Right forelimb (tissue), 1 donor: ENCODE results near the gene MBD2.
"Not testable (repeated sequence)": the region's sequence is repeated elsewhere in the genome, so short reads cannot be mapped to it uniquely, and the experiment has no call there.

Experiments used
- DNase-seq: peaks from one replicate; pipeline ENCODE4 v3.0.0-alpha.2; 2018

Gene MBD2

DNA sequence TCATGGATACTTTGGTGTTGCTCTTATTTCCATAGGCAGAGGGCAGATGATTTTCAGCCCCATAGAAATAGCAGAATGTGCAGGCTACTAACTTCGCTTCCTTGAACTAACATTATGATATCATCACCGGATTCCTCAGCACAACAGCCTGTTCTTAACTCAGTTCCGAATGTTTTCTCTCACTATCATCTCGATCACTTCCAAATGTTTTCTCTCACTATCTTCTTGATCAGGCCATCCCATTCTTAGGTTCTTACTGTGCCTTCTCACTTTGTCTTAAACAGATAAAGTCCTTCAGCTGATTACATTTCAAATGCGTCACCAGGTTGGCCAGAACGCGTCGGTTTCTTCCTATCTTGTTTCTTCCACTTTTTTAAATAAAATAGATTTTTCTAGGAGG, 11.4 kb upstream of the MBD2 start:
- no peak for DNase-seq

DNA sequence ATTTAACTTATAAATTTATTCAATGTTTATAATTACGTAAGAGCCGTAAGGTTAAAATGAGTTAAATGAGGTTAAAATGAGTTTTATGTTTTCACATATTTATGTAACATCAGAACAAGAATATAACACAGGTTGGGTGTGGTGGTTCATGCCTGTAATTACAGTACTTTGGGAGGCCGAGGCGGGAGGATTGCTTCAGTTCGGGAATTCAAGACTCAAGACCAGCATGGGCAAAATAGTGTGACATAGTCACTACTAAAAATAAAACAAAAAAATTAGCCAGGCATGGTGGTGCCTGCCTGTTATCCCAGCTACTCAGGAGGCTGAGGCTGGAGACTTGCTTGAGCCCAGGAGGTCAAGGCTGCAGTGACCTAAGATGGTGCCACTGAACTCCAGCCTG, 9.3 kb upstream of the MBD2 start:
- DNase-seq, result no peak

DNA sequence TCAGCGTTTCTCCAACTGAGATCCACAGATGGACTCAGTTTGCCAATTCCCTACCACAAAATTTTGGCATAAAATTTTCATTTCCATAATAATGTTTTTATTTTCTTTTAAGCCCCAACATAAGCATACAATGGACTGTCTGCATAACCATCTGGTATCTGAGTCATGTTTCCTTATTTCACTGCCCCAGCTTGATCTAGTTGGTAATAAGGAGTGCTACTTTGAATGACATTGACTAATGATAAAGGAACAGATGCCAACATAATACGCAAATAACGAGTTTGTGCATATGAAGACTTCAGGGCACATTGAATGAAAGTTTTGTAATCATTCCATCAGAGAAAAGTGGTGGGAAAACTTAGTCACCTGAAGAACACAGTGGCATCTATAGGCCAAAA, 8.8 kb upstream of the MBD2 start:
- DNase-seq, result no peak

GRCh38 chr18:54232485-54233227, 8.2 kb upstream of the MBD2 start:
- DNase-seq, result no peak

DNA sequence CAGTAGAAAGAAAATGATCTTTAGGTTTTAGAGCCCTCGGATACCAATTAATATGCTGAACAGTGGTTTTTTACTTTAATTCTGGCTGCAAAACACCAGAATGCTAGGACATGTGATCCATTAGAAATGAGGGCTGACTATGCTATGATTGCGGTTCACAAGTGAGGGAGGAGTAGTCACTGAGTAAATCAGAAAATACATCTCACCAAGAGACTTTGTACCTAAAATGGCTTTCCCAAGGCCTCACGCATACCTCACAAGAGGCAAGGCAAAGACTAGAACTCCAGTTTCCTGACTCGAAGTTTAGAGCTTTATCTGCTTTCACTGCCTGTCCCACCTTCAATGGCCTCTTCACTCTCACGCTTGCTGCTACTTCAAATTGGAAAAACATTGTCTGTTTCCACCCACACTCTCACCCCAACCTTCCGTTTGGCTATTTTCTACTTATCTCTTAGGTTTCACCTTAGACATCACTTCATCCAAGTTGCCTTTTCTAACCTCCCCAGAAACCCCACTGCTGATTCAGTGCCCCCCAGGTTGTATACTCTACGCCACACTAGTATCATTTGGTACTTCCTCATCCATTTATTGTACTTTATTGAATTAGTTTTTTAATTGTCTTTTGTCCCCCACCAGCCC, 5.1 kb upstream of the MBD2 start:
- DNase-seq, result no peak

DNA sequence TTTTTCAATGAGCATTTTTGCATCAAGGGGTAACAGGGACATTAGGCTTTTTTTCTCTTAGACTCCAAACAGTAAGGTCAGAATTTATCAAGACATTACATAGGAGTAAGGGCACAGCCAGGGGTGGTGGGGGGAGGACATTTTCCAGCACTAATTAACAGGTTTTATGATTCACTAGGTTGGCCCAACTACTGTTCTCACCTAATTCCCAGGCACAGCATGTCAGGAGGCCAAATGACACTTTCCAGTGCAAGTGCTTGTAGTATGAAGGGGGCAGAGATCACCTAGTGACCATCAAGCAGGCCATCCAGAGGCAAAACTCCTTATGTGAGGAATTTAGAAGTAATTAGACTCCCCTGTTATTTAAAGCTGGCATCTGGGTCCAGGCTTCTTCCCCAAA, 3.9 kb upstream of the MBD2 start:
- no peak for DNase-seq

DNA sequence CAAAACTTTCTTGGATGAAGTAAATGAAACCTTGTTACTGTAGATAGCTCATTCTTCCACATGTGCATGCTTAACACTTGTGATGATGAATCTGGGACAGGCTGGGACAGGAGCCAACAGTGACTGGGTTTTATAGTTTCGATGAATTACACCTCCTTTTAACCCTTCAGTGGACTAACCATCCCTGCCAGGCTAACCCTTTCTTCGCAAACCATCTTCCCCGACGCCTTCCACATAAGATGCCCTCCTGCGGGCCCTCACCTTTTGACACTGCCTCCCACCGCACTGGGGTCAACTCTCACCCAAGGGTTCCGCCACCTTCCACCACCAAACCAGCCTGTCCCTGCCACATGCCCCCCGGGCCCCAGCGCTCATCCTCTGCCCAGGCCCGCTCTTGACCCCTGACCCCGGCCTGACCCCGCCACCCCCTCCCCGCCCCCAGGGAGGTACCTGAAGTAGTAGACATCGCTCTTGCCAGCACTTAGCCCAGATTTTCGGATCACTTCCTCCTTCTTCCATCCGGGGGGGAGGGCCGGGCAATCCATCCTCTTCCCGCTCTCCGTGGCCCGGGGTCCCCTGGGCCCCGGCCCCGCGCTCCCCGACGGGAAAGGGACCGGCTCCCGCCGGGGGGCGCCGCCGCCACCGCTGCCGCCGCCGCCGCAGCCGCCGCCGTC, 764 bp downstream of the MBD2 start:
- DNase-seq, result peak; percentile 85

- no peak for DNase-seq
Measured at GRCh38 chr18:54222922-54223567, 1.4 kb downstream of the MBD2 start.

DNA sequence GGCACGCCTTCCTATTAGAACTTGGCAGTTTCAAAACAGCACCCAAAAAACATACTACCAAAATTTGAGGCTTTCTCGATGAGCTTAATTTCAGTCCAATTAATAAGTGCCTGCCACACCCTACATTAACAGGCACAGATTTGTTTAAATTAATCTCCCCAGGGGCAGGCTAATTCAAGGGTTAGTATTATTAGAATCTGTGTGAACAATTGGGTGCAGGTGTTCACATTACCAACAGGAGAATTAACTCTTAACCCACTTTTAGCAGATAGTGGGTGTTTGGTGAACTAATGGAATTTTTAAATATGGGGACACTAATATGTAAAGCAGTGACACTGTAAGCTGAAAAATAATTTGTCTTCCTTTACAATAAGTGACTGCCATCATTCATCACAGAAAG, 4.1 kb downstream of the MBD2 start:
- no peak for DNase-seq

GRCh38 chr18:54218803-54219202, 5.7 kb downstream of the MBD2 start:
- not testable (repeated sequence) for DNase-seq

DNA sequence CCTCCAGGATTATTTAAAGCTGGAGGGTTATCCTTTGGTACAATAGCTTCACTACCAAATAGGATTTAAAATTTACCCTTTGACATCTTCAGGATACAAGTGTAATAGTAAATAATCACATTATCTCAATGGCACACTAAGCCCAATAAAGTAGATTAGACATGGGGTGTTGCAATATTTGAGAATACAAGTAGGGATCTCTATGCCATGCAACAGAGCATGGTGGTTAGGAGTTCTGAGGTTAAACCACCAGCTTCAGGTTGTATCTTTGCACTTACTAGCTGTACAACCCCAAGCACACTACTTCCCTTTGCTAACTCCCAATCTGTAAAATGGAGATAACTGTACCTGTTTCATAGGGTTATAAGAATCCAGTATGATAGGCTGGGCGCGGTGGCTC, 6.2 kb downstream of the MBD2 start:
- no peak for DNase-seq

DNA sequence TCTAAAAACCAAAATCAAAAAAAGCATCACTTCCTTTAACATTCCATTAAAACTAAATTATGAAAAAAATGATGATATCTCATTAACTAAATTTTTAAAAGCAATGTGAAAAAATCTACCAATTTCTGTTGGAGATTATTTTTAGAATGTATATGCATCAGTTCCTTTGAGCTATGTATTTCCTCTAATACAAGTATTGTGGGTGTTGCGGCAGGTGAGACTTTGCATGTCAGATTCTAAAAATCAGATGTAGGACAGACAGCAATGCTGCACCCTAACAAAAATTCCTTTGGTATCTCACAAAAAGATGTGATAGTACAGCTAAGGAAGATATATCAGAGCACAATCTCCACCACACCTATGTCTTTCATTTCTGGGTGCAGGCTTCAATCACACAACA, 6.8 kb downstream of the MBD2 start:
- no peak for DNase-seq

GRCh38 chr18:54215069-54215468, 9.4 kb downstream of the MBD2 start:
- DNase-seq, result no peak

DNA sequence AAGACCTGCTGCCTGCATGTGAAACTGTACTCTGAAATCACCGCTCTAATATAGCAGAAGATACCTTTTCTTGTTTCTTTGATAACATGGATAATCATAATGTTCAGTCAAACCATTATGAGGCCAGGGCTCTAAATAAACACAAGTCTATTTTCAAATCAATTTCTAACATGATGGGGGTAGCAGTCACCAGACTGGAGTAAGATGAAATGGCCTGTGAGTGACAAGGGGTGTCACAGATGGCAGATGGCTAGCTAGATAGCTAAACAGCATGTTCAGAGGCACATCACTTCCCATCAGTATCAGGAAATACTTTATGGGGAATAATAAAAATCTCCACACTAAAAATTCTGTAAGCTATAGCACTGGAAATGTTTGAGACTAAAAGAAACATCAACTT, 14.0 kb downstream of the MBD2 start:
- no peak for DNase-seq

DNA sequence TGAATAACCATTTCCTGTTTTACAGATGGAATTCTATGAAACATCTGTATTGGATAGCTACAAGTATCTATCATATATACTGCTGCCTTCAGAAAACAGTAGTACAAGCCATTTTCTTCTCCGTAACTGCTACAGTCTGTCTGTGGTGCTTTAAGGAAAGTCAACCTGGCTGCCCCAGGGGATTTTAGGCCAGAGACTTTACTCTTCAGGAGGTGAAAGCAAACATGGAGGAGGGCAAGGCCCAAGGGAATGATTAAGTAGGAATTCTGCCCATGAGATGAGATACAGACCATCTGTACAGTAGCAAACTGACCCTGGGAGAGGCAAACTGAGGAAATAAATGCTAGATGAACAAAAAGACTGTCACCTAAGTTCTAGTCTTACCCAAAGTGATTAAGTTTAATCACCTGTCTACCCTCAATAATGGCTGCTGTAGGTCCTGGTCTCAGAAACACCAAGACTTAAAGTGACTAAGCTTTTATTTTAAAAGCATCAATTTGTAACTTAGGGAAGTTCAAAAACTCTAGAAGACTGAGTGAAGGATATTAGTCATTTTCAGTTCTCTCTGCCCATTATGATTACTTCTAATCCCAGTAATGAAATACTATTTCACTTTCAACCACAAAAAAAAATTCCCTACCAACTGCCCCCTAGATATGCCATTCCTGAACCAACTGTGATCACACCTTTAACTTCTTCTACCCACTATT, 14.8 kb downstream of the MBD2 start:
- DNase-seq, result no peak

DNA sequence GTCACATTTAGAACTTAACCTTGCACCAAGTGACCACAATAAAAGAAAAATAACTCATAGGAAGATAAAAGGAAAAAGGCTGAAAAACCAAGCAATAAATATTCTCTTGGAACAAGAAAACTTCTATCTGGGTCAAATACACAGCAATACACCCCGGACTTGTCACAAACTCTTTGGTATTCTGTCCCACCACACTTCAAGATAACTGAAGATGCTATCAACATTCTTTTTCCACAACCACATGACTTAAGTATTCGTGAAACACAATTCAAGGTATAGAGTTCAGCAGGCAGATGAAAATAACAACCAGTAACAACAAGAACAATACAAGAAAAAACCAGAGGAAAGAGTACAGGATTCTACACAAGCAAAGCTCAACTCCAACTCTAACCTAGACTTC, 18.0 kb downstream of the MBD2 start:
- DNase-seq, result no peak

- no peak for DNase-seq
Measured at GRCh38 chr18:54205959-54206358, 18.5 kb downstream of the MBD2 start.

DNA sequence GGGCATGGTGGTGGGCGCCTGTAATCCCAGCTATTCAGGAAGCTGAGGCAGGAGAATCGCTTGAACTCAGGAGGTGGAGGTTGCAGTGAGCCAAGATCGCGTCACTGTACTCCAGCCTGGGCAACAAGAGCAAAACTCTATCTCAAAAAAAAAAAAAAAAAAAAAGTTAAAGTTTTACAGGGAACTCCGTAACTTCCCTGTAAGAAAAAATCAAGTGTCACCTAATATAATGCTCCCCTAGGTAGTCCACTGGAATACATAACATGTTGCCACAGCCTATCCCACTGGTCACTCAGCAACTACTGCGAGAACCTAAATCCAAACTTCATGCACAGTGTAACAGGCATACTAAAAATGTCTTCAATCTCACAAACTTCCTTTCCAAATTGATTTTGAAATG, 19.0 kb downstream of the MBD2 start:
- DNase-seq, result not testable (repeated sequence)

- DNase-seq, result no peak
Measured at GRCh38 chr18:54204883-54205282, 19.6 kb downstream of the MBD2 start.

DNA sequence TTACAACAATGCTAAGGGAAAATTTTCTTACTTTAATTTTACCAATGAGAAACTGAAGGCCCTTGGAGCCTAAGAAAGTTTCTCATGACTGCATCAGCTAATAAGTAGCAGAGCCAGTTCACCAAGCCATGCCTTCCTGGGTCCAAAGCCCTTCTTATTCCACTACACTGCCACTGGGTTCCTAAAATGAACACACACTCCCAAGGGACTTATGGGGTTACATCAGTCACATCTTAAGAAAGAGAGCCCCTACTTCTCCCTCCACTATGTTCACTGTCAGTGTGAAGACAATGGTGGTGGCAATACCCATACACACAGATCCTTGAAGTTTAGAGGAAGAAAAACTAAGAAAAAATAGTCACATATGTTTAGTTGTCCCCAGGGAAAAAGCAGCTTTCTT, 20.6 kb downstream of the MBD2 start:
- no peak for DNase-seq

DNA sequence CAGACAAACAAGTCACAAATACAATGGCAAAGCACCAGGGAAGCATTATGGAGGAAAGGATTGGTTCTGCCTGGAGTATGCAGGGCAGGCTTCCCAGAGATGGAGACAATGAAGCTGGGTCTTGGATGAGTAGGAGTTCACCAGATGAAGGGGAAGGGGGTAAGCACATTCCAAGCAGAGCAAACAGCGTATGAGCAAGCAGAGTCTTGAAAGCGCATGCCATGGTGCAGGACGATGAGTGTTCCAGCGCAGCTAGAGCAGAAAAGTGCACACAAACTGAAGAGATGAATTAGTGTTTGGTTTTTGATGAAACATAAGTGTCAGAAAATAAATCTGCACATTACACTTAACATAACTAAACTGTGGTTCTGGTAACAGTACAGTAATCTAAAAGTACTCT, 21.6 kb downstream of the MBD2 start:
- DNase-seq, result no peak

GRCh38 chr18:54197747-54198411, 26.6 kb downstream of the MBD2 start:
- no peak for DNase-seq

- DNase-seq, result no peak
Measured at GRCh38 chr18:54193786-54194185, 30.7 kb downstream of the MBD2 start.
